Neural cell (in vitro differentiated cells): ENCODE data around the gene FAM163B. TPM values are rescaled to one million over a fixed set of nuclear protein-coding genes. Genes with fewer than 3 reads are reported as not detected.

Source experiments
- H2AFZ ChIP-seq: fragments of 200-600, 300-800 bp; sonication (generic), shearing (Covaris generic); 2 replicates; pipeline ENCODE4 v1.6.0; 2014; ENCODE audit warnings: low read depth, mild to moderate bottlenecking, antibody characterized with exemption, low read length, moderate library complexity
- H3F3A ChIP-seq: fragments of 200-600 bp; shearing (Covaris generic); 2 replicates; pipeline ENCODE4 v1.6.1; 2016; ENCODE audit warnings: mild to moderate bottlenecking, moderate library complexity, mixed read lengths, antibody characterized with exemption, low read length; ENCODE audit not compliant: insufficient read depth, poor library complexity, severe bottlenecking
- H3K27ac ChIP-seq: fragments of 200-600, 300-800 bp; sonication (generic), shearing (Covaris generic); 2 replicates; pipeline ENCODE4 v1.5.1; 2014; ENCODE audit warnings: mild to moderate bottlenecking, low read length, moderate library complexity
- H3K27me3 ChIP-seq: fragments of 300-800, 200-600 bp; sonication (generic), shearing (Covaris generic); 2 replicates; pipeline ENCODE4 v1.6.0; 2014; ENCODE audit warnings: mild to moderate bottlenecking, low read depth, low read length, moderate library complexity; ENCODE audit not compliant: insufficient read depth
- H3K36me3 ChIP-seq: fragments of 300-800, 200-600 bp; sonication (generic), shearing (Covaris generic); 2 replicates; pipeline ENCODE4 v1.5.1; 2014; ENCODE audit warnings: mild to moderate bottlenecking, antibody characterized with exemption, low read length, moderate library complexity; ENCODE audit not compliant: insufficient read depth
- H3K4me2 ChIP-seq: fragments of 300-800, 200-600 bp; sonication (generic), shearing (Covaris generic); 2 replicates; pipeline ENCODE4 v1.6.0; 2014; ENCODE audit warnings: mild to moderate bottlenecking, low read length
- H3K4me3 ChIP-seq: fragments of 300-800, 200-600 bp; sonication (generic), shearing (Covaris generic); 2 replicates; pipeline ENCODE4 v1.5.1; 2014; ENCODE audit warnings: mild to moderate bottlenecking, low read length, moderate library complexity
- H3K79me2 ChIP-seq: fragments of 200-600 bp; shearing (Covaris generic); replicated peaks from 2 replicates; pipeline ENCODE4 v1.6.0; 2014; ENCODE audit warnings: mild to moderate bottlenecking, low read length, moderate library complexity; ENCODE audit not compliant: insufficient read depth
- H3K9ac ChIP-seq: fragments of 300-800, 200-600 bp; sonication (generic), shearing (Covaris generic); 2 replicates; pipeline ENCODE4 v1.6.1; 2016; ENCODE audit warnings: mild to moderate bottlenecking, low read length, mixed read lengths
- H3K9me2 ChIP-seq: fragments of 200-600 bp; shearing (Covaris generic); 2 replicates; pipeline ENCODE4 v1.6.1; 2016; ENCODE audit warnings: mild to moderate bottlenecking, low read length, mixed read lengths; ENCODE audit not compliant: insufficient read depth
- H3K9me3 ChIP-seq: fragments of 200-600, 300-800 bp; sonication (generic), shearing (Covaris generic); 2 replicates; pipeline ENCODE4 v1.6.1; 2016; ENCODE audit warnings: mild to moderate bottlenecking, mixed run types, low read length, moderate library complexity, mixed read lengths
- H4K20me1 ChIP-seq: fragments of 200-600 bp; shearing (Covaris generic); 2 replicates; pipeline ENCODE4 v1.6.1; 2016; ENCODE audit warnings: mild to moderate bottlenecking, mixed run types; ENCODE audit not compliant: insufficient read depth
- CTCF ChIP-seq: fragments of 450-650 bp; IDR thresholded peaks from 2 replicates; pipeline ENCODE4 v1.5.1; 2014; ENCODE audit warnings: antibody characterized with exemption, mild to moderate bottlenecking, moderate library complexity; ENCODE audit not compliant: poor library complexity, severe bottlenecking
- EP300 ChIP-seq: fragments of 450-650 bp; conservative IDR thresholded peaks from 2 replicates; pipeline ENCODE4 v1.6.1; 2014; ENCODE audit warnings: antibody characterized with exemption, mild to moderate bottlenecking, moderate library complexity; ENCODE audit not compliant: poor library complexity, severe bottlenecking
- EZH2 ChIP-seq: fragments of 200-600, 300-800 bp; shearing (Covaris generic), sonication (generic); IDR thresholded peaks from 2 replicates; pipeline ENCODE4 v1.6.1; 2014; ENCODE audit warnings: antibody characterized with exemption, low read length, borderline replicate concordance, mild to moderate bottlenecking; ENCODE audit not compliant: insufficient read depth, poor library complexity, severe bottlenecking
- MXI1 ChIP-seq: fragments of 450-650 bp; conservative IDR thresholded peaks from 2 replicates; pipeline ENCODE4 v1.6.1; 2014; ENCODE audit warnings: antibody characterized with exemption, mild to moderate bottlenecking; ENCODE audit not compliant: poor library complexity, severe bottlenecking
- POLR2AphosphoS5 ChIP-seq: IDR thresholded peaks from 2 replicates; pipeline ENCODE4 v1.6.1; 2012
- RAD21 ChIP-seq: fragments of 450-650 bp; conservative IDR thresholded peaks from 2 replicates; pipeline ENCODE4 v1.6.1; 2014; ENCODE audit warnings: antibody characterized with exemption, mild to moderate bottlenecking, moderate library complexity
- SMC3 ChIP-seq: fragments of 450-650 bp; conservative IDR thresholded peaks from 2 replicates; pipeline ENCODE4 v1.6.1; 2014; ENCODE audit warnings: antibody characterized with exemption, mild to moderate bottlenecking, moderate library complexity; ENCODE audit not compliant: poor library complexity
- TAF1 ChIP-seq: IDR thresholded peaks from 2 replicates; pipeline ENCODE4 v1.6.1; 2012; ENCODE audit warnings: low read depth
- polyA plus RNA-seq: library from polyadenylated mRNA; depleted of rRNA; stranded (reverse); fragments of >200 nt; gene quantifications from 2 replicates; pipeline ENCODE4 v1.2.3, GENCODE V29; 2014
- TF ChIP-seq, protein P1 (sequence below): IDR thresholded peaks from 2 replicates; pipeline ENCODE4 v1.6.1; 2012; ENCODE audit warnings: borderline replicate concordance

The FAM163B gene
- polyA plus RNA-seq, 1 donor from 2014 or later, result 1.5 TPM

DNA sequence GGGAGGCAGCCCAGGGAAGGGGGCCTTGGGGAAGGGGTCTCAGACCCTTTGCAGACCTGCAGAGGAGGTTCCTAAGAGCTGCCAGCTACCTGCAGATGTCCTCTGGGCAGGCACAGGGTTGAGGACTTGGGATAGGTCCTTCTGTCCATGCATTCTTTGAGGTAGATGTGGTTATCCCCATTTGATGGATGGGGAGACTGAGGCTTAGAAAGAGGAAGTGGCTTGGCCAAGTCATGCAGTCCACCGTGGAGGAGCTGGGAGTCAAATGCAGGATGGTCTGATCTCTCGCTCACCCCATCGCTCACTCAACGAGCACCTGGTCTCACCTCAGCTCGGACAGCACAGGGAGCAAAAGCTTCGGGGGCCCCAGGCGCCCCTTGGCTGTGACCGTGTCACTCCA lies 54.5 kb downstream of the FAM163B start:
- H3K4me3 ChIP-seq, result no peak overlapping the region

GRCh38 chr9:133553973-133554713 lies 55.0 kb downstream of the FAM163B start:
- H2AFZ ChIP-seq, result no peak overlapping the region

More for the DNA sequence above, 54.5 kb downstream of the FAM163B start:
- Histone ChIP-seq H3K27me3 (no peaks in the 10 kb centered on the region), H3K9ac (no peak overlapping the region), H2AFZ (no peak overlapping the region), H3K79me2 (no peaks in the 10 kb centered on the region), H4K20me1 (no peaks in the 10 kb centered on the region), H3K4me2 (no peak overlapping the region), H3K27ac (no peak overlapping the region), H3K9me3 (no peaks in the 10 kb centered on the region), H3K9me2 (no peaks in the 10 kb centered on the region), H3F3A (no peaks in the 10 kb centered on the region), H3K36me3 (no peaks in the 10 kb centered on the region)
- no peak for TF ChIP-seq EP300
- TF ChIP-seq TAF1, result no peak
- TF ChIP-seq SMC3, result no peak
- TF ChIP-seq POLR2AphosphoS5, result no peak
- no peak for TF ChIP-seq MXI1
- TF ChIP-seq RAD21, result no peak
- TF ChIP-seq EZH2, result no peak

More at GRCh38 chr9:133553973-133554713, 55.0 kb downstream of the FAM163B start:
- H3K9me2 ChIP-seq, result no peaks in the 10 kb centered on the region
- TF ChIP-seq CTCF (no peak), MXI1 (no peak), POLR2AphosphoS5 (no peak), RAD21 (no peak), EZH2 (no peak), EP300 (no peak), TAF1 (no peak), SMC3 (no peak)
- TF ChIP-seq, protein P1, sequence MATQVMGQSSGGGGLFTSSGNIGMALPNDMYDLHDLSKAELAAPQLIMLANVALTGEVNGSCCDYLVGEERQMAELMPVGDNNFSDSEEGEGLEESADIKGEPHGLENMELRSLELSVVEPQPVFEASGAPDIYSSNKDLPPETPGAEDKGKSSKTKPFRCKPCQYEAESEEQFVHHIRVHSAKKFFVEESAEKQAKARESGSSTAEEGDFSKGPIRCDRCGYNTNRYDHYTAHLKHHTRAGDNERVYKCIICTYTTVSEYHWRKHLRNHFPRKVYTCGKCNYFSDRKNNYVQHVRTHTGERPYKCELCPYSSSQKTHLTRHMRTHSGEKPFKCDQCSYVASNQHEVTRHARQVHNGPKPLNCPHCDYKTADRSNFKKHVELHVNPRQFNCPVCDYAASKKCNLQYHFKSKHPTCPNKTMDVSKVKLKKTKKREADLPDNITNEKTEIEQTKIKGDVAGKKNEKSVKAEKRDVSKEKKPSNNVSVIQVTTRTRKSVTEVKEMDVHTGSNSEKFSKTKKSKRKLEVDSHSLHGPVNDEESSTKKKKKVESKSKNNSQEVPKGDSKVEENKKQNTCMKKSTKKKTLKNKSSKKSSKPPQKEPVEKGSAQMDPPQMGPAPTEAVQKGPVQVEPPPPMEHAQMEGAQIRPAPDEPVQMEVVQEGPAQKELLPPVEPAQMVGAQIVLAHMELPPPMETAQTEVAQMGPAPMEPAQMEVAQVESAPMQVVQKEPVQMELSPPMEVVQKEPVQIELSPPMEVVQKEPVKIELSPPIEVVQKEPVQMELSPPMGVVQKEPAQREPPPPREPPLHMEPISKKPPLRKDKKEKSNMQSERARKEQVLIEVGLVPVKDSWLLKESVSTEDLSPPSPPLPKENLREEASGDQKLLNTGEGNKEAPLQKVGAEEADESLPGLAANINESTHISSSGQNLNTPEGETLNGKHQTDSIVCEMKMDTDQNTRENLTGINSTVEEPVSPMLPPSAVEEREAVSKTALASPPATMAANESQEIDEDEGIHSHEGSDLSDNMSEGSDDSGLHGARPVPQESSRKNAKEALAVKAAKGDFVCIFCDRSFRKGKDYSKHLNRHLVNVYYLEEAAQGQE, result no peak
- H4K20me1 ChIP-seq, result no peaks in the 10 kb centered on the region
- no peak overlapping the region for H3K27ac ChIP-seq
- H3K4me2 ChIP-seq, result no peak overlapping the region
- no peaks in the 10 kb centered on the region for H3K27me3 ChIP-seq
- no peak overlapping the region for H3K9ac ChIP-seq
- no peaks in the 10 kb centered on the region for H3F3A ChIP-seq
- no peaks in the 10 kb centered on the region for H3K9me3 ChIP-seq
- H3K79me2 ChIP-seq, result no peaks in the 10 kb centered on the region
- no peak overlapping the region for H3K4me3 ChIP-seq
- H3K36me3 ChIP-seq, result no peaks in the 10 kb centered on the region
